GM12878 (cell line): ENCODE data around the gene MYO3B. TPM values are rescaled to one million over a fixed set of nuclear protein-coding genes. Genes with fewer than 3 reads are reported as not detected.
"Not testable (repeated sequence)": the region's sequence is repeated elsewhere in the genome, so short reads cannot be mapped to it uniquely, and the experiment has no call there.

Source experiments
- ATAC-seq: fragments of 200-7000 bp; cut with Tn5 transposase; 3 replicates; pipeline ENCODE4 v1.9.1; 2020; ENCODE audit warnings: mild to moderate bottlenecking, moderate library complexity
- BruUV-seq: library from RNA; stranded (reverse); fragments of 400-500 nt; replicated peaks from 2 replicates; lab custom pipeline; 2021; lab: Mats Ljungman, UMichigan
- CTCF ChIA-PET: fragments of 300-600 bp; sonication (Branson Sonifier 250); formaldehyde crosslinking; extraction: SDS; loops from one replicate; lab custom pipeline; 2021; ENCODE audit warnings: inconsistent platforms; lab: Yijun Ruan, JAX
- POLR2A ChIA-PET: fragments of 350-600 bp; formaldehyde crosslinking; extraction: SDS; loops from one replicate; lab custom pipeline; 2021; ENCODE audit warnings: inconsistent platforms; lab: Charles Lee
- RAD21 ChIA-PET: fragments of 300-600 bp; sonication (Branson Sonifier 250); formaldehyde crosslinking; loops from one replicate; lab custom pipeline; 2023; ENCODE audit warnings: antibody characterized with exemption; ENCODE audit not compliant: unreplicated experiment; lab: Charles Lee
- SMC1A ChIA-PET: fragments of 300-600 bp; sonication (Branson Sonifier 250); formaldehyde crosslinking; loops from one replicate; lab custom pipeline; 2023; ENCODE audit not compliant: unreplicated experiment, uncharacterized antibody; lab: Charles Lee
- DNase-seq: peaks from one replicate; pipeline ENCODE4 v3.0.0-alpha.2; 2011; ENCODE audit warnings: low read depth, low spot score
- FAIRE-seq: peaks from 3 replicates; lab custom pipeline; 2011; peaks lifted over from hg19 to GRCh38; lab: Jason Lieb, UNC
- H2AFZ ChIP-seq: 2 replicates; pipeline ENCODE4 v1.6.0; 2011; ENCODE audit warnings: low read depth, low read length, control low read depth; ENCODE audit not compliant: control insufficient read depth
- H3K27ac ChIP-seq: 2 replicates; pipeline ENCODE4 v1.5.1; 2011; ENCODE audit warnings: control low read depth; ENCODE audit not compliant: control insufficient read depth, insufficient read depth
- H3K27me3 ChIP-seq, 2 experiments: replicated peaks in 1 of 2; 2 replicates each; pipeline versions ENCODE4 v1.6.0 to v1.6.1; 2011; ENCODE audit warnings: low read length in 1 of 2; ENCODE audit not compliant: control insufficient read depth in 2 of 2, insufficient read depth in 2 of 2
- H3K36me3 ChIP-seq, 2 experiments: 2 replicates each; pipeline ENCODE4 v1.5.1; 2011; ENCODE audit warnings: low read length in 1 of 2; ENCODE audit not compliant: control insufficient read depth in 2 of 2, insufficient read depth in 2 of 2
- H3K4me1 ChIP-seq: 2 replicates; pipeline ENCODE4 v1.6.1; 2011; ENCODE audit warnings: mild to moderate bottlenecking, low read length, moderate library complexity, mixed read lengths; ENCODE audit not compliant: control insufficient read depth, insufficient read depth
- H3K4me2 ChIP-seq: 2 replicates; pipeline ENCODE4 v1.6.0; 2011; ENCODE audit warnings: control low read depth; ENCODE audit not compliant: control insufficient read depth, insufficient read depth
- H3K4me3 ChIP-seq: fragments of 200-600 bp; sonication (generic); 2 replicates; pipeline ENCODE4 v1.5.1; 2016
- H3K79me2 ChIP-seq: 2 replicates; pipeline ENCODE4 v1.6.0; 2011; ENCODE audit warnings: low read length; ENCODE audit not compliant: control insufficient read depth, insufficient read depth
- H3K9ac ChIP-seq: 2 replicates; pipeline ENCODE4 v1.8.0; 2011; ENCODE audit warnings: low read length, control low read depth, mixed read lengths; ENCODE audit not compliant: control insufficient read depth, insufficient read depth
- H3K9me3 ChIP-seq: replicated peaks from 3 replicates; pipeline ENCODE4 v1.5.1; 2011; ENCODE audit warnings: mild to moderate bottlenecking, low read length; ENCODE audit not compliant: control insufficient read depth, insufficient read depth
- H4K20me1 ChIP-seq: 2 replicates; pipeline ENCODE4 v1.6.0; 2011; ENCODE audit not compliant: control insufficient read depth, insufficient read depth
- BCL11A ChIP-seq: IDR thresholded peaks from 2 replicates; pipeline ENCODE4 v1.6.1; 2011; ENCODE audit warnings: low read depth, low read length
- CHD4 ChIP-seq: fragments of 200-600 bp; sonication (generic); IDR thresholded peaks from 2 replicates; pipeline ENCODE4 v1.6.1; 2016; ENCODE audit warnings: mild to moderate bottlenecking
- CREM ChIP-seq: IDR thresholded peaks from 2 replicates; pipeline ENCODE4 v1.6.1; 2014; ENCODE audit warnings: antibody characterized with exemption, low read depth
- DPF2 ChIP-seq: fragments of 450-650 bp; IDR thresholded peaks from 2 replicates; pipeline ENCODE4 v1.6.1; 2017; ENCODE audit warnings: mild to moderate bottlenecking
- HSF1 ChIP-seq: fragments of 150-350 bp; IDR thresholded peaks from 2 replicates; pipeline ENCODE4 v1.6.1; 2014; ENCODE audit warnings: mild to moderate bottlenecking, low read depth, low read length
- IKZF1 ChIP-seq: fragments of 450-650 bp; conservative IDR thresholded peaks from 2 replicates; pipeline ENCODE4 v1.6.1; 2017; ENCODE audit warnings: antibody characterized with exemption, mild to moderate bottlenecking
- MYB ChIP-seq: fragments of 150-350 bp; IDR thresholded peaks from 2 replicates; pipeline ENCODE4 v1.6.1; 2014; ENCODE audit warnings: mild to moderate bottlenecking, low read depth, low read length, borderline replicate concordance
- RUNX3 ChIP-seq: IDR thresholded peaks from 2 replicates; pipeline ENCODE4 v1.6.1; 2012; ENCODE audit warnings: low read length, inconsistent platforms
- STAT3 ChIP-seq: IDR thresholded peaks from 2 replicates; pipeline ENCODE4 v1.6.1; 2011; ENCODE audit warnings: low read depth, low read length, improper control_type of control experiment
- WRNIP1 ChIP-seq: IDR thresholded peaks from 2 replicates; pipeline ENCODE4 v1.6.1; 2011; ENCODE audit warnings: low read depth, low read length, improper control_type of control experiment, borderline replicate concordance
- ZBTB4 ChIP-seq: fragments of 450-650 bp; formaldehyde crosslinking; IDR thresholded peaks from 2 replicates; pipeline ENCODE4 v1.4.0; 2022; ENCODE audit warnings: mild to moderate bottlenecking, moderate library complexity
- WGBS: methylation state at CpG from one replicate; pipeline ENCODE4 v1.1.6; 2016; ENCODE audit warnings: low lambda C conversion rate; ENCODE audit not compliant: insufficient replicate concordance, insufficient coverage; ENCODE audit errors: missing lambda C conversion rate; 5-methylcytosine and 5-hydroxymethylcytosine counted together
- in situ Hi-C: fragments of 300-500 bp; cut with MboI; formaldehyde crosslinking; loops from 9 replicates; pipeline ENCODE4 v1.14.3; 2018; ENCODE audit warnings: mixed read lengths
- intact Hi-C: fragments of 100-400 bp; cut with micrococcal nuclease; formaldehyde crosslinking; loops from one replicate; pipeline ENCODE4 v1.14.2; 2022; ENCODE audit not compliant: unreplicated experiment
- polyA plus RNA-seq, 11 experiments: library from polyadenylated mRNA; depleted of rRNA in 4 of 11; unstranded in 6 of 11; stranded (reverse) in 5 of 11; fragments of >200 nt; fragmentation: Nextera tagmentation in 4 of 11; fragmentation: Illumina TruSeq in 1 of 11; extraction: Ambion mirVana in 4 of 11; extraction: Trizol in 1 of 11; gene quantifications; 1 replicate in 1 of 11; 2 replicates in 10 of 11; pipeline versions ENCODE4 v1.2.1 to v1.2.3, GENCODE V29; 2011 to 2016; ENCODE audit warnings: inconsistent platforms in 2 of 11, missing spikeins in 2 of 11, low read depth in 1 of 11
- total RNA-seq, 4 experiments: library from RNA; depleted of rRNA in 3 of 4; stranded (reverse); fragments of >200 nt in 3 of 4; fragmentation: Illumina TruSeq in 1 of 4; extraction: Trizol in 1 of 4; gene quantifications; 2 replicates each; pipeline versions ENCODE4 v1.2.1 to v1.2.3, GENCODE V29; 2013 to 2021

Gene MYO3B
- total and polyA plus RNA-seq, 10 of the 15 experiments (the other 5 are each of a cell fraction or from before 2014, with no cell fraction given) = 1.1 to 7.1 (median 2.1) TPM

DNA sequence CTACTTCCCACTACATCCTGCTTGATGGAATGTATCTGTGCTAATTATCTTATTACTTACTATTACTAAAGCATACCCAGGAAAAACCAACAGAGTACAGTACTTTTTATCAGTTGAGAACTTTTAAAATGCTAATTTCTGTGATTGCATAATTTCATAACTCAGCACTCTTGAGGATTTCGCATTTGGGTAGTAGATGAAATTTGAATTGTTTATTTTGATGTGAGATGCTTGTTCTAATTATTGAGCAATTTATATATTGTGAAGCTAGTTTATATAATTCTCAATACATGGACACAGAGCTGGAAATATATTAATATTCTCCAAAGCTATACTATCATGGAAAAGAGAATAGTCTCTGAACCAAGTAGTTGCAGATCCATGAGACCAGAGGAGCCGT, 432.7 kb downstream of the MYO3B start (continued):
- TF ChIP-seq HSF1 (no peak), STAT3 (no peak), MYB (no peak), IKZF1 (no peak), CHD4 (no peak), DPF2 (no peak), WRNIP1 (no peak), RUNX3 (no peak), BCL11A (no peak), CREM (no peak), ZBTB4 (CRISPR knock-in tag) (no peak)

DNA sequence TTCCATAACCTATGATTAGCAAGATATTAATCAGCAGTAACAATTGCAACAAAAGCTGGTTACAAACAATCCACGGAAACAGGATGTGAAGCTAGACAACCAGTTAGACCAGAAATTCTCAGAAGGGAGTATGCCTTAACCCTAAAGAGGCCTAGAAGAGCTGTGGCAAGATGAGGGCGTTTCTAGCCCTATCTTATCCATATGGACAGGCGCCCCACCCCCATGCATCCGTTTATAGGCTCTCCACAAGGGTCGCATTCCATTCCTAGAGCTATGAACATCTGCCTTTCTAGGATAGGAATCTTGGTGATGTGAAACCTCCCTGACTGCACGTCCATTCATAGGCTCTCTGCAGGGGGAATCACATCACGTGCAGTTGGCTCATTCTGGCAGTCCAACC, 441.0 kb downstream of the MYO3B start:
- H3K9me3 ChIP-seq, H3K4me3 ChIP-seq, in situ Hi-C loops, H3K36me3 ChIP-seq, H3K27me3 ChIP-seq, H2AFZ ChIP-seq, FAIRE-seq, CTCF ChIA-PET, H3K27ac ChIP-seq, intact Hi-C loops, ATAC-seq, RAD21 ChIA-PET, SMC1A ChIA-PET, H4K20me1 ChIP-seq, POLR2A ChIA-PET, H3K4me2 ChIP-seq, H3K4me1 ChIP-seq, BruUV-seq, H3K9ac ChIP-seq, H3K79me2 ChIP-seq, DNase-seq: not testable (repeated sequence)
- WGBS = 18% methylated on average over 5 of the region's 7 CpGs

GRCh38 chr2:170635094-170635493, 457.1 kb downstream of the MYO3B start:
- DNase-seq, SMC1A ChIA-PET, FAIRE-seq, H3K36me3 ChIP-seq, H3K27ac ChIP-seq, POLR2A ChIA-PET, H3K9ac ChIP-seq, H3K9me3 ChIP-seq, ATAC-seq, in situ Hi-C loops, H2AFZ ChIP-seq, RAD21 ChIA-PET, H3K79me2 ChIP-seq, CTCF ChIA-PET, H3K4me2 ChIP-seq, intact Hi-C loops, H3K27me3 ChIP-seq, H4K20me1 ChIP-seq, H3K4me1 ChIP-seq, H3K4me3 ChIP-seq, BruUV-seq: not testable (repeated sequence)
- 50% methylated on average over 4 of the region's 4 CpGs for WGBS
